Raji (cell line): ENCODE results near the gene TAF4.

Source experiments
- POLR2A ChIP-seq: IDR thresholded peaks from 2 replicates; pipeline ENCODE4 v1.6.1; 2011; ENCODE audit warnings: low read depth, low read length, control low read depth; ENCODE audit not compliant: insufficient read depth

Gene TAF4

DNA sequence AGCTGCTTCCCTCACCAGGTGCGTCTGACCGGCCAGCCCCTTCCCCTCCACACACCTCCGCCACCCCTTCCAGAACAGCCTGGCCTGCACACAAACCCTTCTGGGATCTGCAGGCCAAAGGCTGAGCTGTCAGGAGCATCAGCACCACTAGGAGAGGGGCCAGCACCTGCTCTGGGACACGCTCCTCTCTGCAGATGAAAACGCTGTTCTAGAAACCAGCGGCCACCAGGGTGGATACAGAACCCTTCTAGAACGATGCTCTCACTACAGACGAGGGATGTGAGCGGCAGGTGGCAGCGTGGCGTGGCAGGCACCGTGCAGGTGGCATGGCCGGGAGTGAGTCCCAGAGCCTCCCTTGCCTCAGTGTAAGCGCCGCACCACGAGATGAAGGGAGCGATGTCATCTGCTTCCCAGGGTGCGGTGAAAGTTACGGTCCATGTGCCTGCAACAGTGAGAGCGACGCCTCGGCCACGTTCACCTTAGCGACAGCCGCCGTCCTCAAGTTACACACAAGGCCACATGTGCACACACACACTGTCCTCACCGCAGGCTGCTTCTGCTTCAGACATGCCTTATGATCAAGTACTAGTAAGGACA lies 53.6 kb downstream of the TAF4 start:
- no peak for TF ChIP-seq POLR2A

DNA sequence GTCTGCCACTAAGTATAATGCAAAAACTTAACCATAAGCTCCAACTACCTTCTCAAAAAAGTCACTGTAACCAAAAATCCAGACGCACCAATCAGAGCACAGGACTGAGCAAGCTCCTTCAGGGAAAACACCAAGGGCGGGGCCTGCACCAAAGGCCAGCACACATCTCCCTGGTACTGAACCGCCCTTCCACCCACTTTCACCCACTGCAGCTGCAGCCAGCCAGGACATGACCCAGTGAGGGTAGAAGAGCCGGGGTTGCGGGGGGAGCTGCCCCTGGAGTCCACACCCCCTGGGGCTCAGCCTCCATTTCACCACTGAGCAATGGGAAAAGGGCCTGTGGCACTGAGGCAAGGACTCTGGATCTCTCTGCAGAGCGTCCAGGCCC lies 54.3 kb downstream of the TAF4 start:
- no peak for TF ChIP-seq POLR2A

DNA sequence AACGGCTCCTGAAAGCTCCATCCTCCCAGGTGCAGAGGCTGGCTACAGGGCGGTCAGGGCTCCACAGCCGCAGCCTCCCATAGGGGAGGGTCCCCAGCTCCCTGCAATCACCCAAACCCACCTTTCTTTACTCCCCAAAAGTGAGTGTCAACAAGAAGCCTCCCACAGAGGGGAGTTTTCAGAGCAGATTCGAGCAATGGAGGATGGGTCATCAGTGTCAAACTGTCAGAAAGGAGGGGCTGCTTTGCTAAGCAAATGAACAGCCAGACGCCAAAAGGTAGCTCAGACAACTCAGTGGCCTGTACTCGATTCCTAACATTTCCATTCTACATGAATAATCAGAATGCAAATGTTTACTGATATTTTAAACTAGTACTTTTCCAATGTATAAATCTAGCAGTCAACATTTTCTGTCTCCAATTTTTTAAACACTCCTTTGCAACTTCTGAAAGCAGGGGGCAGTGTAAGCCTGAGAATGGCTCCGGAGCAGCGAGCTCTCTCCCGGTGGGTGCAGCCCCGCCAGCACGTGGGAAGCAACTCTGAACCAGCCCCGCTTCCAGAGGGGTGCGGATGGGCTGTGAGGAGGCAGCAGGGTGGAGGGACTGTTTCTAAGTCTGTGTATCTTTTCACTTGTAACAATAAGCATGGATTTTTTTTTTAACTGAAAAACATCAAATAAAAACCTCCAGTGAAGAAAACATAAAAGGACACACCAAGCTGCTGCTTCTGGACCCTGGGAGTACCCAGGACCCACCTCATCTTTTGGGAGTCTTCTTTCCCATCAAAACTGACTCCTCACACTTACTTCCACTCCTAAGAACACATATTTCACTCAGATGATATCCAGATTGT lies 54.9 kb downstream of the TAF4 start:
- TF ChIP-seq POLR2A: no peak

DNA sequence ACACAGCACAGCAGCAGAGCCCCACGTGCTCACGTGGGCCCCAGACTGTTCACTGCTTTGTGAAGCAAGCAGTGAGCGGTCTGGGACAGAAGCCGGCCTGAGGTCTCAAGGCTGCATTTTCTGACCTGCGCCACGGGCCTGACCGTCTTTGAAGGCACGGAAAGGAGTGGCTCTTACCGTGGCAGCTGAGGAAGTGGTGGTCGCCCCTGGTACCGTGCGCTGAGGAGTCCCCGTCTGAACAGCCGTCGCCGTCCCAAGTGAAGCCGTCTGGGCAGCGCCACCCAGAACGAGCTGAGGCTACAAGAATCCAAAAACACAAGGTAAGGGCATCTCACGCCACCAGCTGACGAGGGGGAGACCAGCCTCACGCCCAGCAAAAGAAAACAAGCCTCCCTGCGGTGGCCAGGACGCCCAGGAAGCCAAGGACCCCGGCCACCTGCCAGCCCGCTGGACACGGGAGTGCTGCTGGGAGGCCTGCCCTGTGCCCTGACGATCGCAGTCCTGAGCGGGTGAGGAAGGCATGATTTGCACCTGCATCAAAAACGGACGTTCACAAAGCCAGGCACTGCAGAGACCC lies 55.7 kb downstream of the TAF4 start:
- TF ChIP-seq POLR2A: no peak

DNA sequence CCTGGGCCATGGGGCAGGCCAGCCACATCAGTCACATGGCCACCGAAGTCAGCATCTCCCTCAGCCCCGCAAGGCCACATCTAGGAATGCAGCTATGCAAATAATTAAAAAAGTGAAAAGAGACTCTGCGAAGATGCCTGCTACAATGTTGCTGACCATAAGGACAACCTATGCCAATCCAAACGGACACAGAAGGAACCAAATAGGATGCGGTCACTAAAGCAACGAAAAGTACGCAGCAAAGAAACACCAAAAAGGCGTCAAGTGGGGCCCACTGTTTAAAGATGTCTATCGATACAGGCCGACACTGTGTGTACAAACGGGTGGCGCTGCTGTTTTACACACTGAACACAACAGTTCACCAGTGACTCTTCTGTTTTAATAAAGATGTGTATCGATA lies 56.4 kb downstream of the TAF4 start:
- no peak for TF ChIP-seq POLR2A

DNA sequence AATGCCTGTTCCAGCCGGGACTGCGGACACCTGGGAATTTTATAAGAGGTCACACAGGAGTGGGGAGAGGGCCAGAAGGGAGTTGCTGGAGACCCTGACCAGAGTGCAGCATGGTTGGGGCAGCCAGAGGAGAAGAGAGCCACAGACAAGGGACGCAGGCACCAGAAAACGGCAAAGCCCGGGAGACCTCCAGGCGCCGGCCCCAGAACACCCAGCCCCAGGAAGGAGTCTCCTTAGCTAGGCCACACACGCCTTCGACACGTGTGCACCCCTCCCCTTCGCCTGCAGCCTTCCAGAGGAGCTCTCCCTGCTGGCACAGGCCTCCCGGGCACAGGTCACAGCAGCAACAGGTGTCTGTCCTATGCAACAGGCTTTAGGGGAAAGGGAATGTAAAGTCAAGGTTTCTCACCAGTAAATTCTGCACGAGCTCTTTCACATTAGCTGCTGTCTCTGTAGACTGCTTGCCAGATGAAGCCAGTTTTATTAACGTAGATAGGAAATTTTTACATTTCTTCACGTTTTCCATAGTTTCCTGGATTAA lies 57.0 kb downstream of the TAF4 start:
- no peak for TF ChIP-seq POLR2A

DNA sequence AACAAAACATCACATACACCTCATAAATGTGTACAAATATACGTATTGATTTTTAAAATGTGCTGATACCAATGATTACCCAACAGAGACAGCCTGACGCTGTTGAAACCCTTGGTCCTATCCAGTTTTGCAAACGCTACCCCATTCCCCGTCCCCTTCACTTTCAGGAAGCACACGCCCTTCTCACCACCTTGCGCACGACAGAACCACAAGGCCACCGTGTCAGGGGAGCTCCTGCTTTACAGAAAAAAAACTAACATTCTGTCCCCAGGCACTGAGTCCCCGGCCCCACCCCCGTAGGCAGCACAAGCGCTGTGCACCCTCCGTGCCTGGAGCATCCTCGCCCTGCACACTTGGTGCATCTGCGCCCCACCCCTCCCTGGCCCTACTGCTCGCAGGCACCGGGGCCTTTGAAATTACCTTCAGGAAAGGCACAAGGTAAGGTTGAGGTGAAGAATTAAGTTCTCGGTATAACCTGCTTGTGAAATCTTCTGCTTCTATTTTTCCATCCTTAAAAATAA lies 58.5 kb downstream of the TAF4 start:
- no peak for TF ChIP-seq POLR2A

DNA sequence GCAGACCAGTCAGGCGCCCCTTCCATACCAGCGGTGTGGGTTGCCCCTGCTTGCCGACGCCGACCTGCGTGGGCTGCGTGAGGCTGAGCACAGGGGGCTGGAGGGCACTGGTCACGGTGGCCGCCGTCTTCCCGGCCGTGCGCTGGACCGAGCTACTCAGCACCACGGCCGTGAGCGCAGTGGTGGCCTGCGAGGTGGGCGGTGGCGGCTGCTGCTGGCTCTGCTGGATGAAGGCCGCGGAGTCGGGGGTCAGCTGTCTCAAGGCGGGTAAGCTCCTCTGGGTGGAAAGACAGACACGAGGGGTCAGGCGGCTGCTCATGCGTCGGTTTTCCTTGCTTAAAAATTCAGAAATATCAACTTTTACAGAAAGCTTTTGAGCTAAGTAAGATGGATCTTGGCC lies 59.2 kb downstream of the TAF4 start:
- no peak for TF ChIP-seq POLR2A

DNA sequence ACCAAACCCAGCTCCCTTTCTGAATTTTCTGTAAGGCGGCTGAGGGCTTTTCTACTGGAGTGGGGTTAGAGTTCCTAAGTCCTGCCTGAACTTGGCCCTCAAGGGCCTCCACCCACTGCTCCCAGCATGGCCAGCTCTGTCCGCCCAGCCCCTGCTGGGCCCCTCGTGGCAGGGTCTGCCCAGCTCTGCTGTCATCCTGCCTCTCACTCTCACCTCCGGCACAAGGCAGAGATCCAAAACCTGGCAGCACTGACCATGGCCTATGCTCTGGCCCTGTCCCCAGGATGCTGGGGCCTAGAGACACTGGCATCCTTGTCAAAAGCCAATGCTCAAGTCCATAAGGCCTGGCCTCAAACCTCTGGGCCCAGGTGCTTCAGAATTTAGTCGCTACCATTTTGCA lies 61.1 kb downstream of the TAF4 start:
- TF ChIP-seq POLR2A: no peak

DNA sequence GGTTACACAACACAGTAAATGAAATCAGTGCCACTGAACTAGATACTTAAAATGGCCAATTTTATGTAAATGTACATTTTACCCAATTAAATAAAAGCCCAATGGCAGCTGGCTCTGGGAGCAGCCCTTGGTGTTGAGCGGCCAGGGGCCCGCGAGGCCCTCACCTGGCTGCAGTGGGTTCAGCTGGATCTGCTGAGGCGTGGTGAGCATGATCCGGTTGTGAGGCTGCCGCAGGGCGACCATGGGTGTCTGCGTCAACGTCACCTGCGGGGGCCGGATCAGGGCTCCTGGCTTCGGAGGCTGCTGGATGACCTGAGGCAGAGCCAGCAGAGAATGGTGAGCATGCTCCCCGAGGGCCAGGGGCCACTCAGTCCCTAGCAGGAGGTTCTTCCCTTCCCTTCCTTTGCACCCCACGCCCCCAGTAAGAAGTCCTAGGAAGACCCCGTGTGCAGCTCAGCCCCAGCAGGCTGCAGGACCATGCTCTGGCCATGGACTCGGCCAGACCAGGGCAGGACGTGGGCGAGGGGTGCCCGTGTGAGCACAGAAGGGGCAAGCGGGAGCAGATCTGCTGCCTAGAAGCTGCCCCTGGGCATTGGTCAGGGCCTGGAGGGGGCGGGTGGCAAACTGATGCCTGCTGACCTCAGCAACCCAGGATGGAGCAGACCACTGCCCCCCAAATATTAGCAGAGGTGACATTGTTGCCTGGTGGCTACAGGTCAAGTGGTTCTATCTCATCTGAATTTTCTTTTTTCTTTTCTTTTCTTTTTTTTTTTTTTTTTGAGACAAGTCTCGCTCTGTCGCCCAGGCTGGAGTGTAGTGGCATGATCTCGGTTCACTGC lies 61.9 kb downstream of the TAF4 start:
- no peak for TF ChIP-seq POLR2A

DNA sequence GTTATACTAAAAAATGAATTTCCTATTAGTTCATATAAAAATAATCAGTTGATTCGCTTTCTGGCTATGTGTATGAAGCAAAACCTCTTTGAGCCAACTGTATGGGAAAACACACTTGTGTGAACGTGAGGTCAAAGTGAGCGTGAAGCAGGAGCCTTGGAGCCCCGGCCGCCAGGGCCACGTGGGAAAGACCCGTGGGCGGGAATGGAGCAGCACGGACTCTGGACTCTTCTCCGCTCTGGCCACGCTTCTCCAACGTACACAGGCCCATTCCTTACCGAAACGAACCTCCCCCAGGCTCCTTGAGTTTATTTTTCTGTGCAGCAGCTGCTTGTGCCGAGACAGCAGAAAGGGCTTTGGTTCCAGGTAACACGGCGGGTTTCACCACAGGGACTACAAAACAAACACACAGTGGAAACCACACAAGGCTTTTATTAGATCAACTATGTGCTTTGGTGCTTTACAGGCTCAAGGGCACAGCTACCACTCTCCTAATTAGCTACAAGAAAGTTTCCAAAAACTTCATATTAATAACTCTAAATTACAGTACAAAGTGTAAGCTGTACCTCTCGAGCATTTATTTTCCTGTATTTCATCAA lies 62.7 kb downstream of the TAF4 start:
- no peak for TF ChIP-seq POLR2A

DNA sequence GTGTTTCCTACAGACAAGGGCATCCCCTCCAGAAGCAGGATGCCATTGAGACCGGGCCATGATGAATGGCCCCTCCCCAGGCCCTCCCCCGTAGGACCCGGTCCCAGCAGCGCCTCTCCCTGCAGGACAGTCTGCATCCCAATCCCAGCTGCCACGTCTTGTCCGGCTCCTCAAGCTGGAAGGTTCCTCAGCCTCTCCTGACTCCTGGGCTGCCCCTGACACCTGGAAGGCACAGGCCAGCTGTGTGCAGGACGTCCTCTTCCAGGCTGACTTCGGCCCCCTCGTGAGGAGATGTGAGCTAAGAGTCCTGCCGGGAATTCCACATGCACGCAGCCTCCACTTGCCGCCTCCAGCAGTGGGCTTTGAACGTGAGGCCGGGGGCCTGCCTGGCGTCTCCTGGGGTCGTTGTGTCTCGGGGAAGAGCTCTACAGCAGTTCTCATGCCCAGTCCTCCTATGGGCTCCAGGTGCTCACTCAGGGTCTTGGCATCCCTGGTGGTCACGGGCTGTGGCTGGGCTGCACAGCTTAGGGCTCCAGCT lies 64.4 kb downstream of the TAF4 start:
- TF ChIP-seq POLR2A: no peak

DNA sequence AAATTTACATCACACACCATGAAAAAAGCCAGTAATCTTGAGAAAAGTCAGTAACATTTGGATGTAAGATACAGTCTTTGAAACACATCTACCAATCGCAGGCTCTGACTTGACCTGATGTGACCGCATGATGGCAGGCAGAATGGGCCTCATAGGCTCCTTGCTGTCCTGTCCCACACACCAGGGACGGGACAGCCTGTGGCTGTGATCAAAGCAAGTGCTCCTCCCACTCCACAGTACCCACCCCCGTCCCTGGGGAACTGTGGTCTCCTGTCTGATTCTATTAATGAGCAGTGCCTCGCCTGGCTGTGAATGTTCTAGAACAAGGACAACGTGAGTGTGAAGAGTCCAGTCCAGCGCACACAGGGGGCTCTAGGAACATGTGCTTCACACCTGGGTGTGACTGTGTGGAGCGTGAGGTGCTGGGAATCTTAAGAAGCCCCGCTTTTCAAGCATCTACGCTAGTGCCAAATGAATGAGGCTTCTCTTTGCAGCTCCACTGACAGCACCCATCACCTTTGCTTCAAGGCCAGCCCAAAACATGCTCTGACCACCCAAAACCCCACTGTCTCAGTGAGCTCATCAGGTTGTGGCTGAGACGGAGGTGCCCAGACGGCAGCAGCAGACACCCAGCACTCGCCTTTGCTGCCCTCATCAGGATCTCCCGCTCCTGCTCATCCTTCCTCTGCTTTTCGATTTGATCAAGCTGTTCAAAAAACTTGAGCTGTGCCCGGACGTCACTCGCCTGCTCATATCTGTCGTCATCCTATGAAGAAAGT lies 67.1 kb downstream of the TAF4 start:
- TF ChIP-seq POLR2A: no peak

DNA sequence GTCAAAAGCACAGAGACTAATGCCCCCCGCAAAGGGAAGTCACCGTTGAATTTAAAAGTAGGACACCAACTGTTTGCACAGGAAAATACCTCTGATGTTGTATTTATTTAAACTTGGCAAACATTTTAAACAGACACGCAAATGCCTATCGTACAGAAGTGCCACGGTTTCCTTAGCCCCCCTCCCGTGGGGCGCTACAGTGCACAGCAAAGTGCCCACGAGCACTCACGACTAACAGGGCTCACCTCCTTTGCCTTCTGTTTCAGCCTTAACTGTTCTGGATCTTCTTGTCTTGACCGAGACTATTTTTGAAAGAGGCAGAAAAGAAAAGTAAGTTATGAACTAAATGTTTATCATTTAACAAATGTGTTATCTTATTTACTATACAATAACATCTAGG lies 67.8 kb downstream of the TAF4 start:
- TF ChIP-seq POLR2A: no peak
